ENCODE results near the gene ZNF106. TPM values are rescaled to one million over a fixed set of nuclear protein-coding genes. Genes with fewer than 3 reads are reported as not detected.

The ZNF106 gene
- total RNA-seq, 1 experiment from 2014 or later, result 64.3 TPM

DNA sequence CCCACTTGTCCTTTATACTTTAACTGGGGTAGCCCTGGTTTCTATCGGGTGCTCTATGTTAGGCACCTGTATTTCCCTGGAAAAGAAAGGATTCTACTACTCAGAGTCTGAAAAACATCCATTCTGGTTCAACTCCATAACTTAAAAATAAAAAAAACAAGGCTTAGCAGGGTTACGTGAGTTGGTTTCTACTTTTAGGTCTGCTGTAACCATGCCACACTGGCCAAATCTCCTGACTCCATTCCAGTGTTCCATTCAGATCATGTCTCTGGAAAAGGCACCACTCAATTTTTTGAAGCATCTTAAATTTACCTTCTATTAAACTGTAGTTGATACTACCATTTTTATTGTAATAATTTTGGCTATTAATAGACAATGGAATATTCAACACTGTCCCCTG lies 69.6 kb downstream of the ZNF106 start:
- H3K9me3 ChIP-seq (ENCODE audit: control insufficient read depth, insufficient read depth, low read depth, low read length), result no peaks in the 10 kb centered on the region
- no peak overlapping the region for H3K27ac ChIP-seq (ENCODE audit: low read length)
- no peaks in the 10 kb centered on the region for H3K4me1 ChIP-seq (ENCODE audit: control insufficient read depth, insufficient read depth, low read length)
- H3K27me3 ChIP-seq (ENCODE audit: control insufficient read depth, insufficient read depth, low read length), result no peaks in the 10 kb centered on the region
- TF ChIP-seq, protein P1, sequence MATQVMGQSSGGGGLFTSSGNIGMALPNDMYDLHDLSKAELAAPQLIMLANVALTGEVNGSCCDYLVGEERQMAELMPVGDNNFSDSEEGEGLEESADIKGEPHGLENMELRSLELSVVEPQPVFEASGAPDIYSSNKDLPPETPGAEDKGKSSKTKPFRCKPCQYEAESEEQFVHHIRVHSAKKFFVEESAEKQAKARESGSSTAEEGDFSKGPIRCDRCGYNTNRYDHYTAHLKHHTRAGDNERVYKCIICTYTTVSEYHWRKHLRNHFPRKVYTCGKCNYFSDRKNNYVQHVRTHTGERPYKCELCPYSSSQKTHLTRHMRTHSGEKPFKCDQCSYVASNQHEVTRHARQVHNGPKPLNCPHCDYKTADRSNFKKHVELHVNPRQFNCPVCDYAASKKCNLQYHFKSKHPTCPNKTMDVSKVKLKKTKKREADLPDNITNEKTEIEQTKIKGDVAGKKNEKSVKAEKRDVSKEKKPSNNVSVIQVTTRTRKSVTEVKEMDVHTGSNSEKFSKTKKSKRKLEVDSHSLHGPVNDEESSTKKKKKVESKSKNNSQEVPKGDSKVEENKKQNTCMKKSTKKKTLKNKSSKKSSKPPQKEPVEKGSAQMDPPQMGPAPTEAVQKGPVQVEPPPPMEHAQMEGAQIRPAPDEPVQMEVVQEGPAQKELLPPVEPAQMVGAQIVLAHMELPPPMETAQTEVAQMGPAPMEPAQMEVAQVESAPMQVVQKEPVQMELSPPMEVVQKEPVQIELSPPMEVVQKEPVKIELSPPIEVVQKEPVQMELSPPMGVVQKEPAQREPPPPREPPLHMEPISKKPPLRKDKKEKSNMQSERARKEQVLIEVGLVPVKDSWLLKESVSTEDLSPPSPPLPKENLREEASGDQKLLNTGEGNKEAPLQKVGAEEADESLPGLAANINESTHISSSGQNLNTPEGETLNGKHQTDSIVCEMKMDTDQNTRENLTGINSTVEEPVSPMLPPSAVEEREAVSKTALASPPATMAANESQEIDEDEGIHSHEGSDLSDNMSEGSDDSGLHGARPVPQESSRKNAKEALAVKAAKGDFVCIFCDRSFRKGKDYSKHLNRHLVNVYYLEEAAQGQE (IDR thresholded peaks at IDR 0.05; ENCODE audit: insufficient read depth in 1 of 2, low read depth in 2 of 2, low read length in 1 of 2), result no peak
- no peak for TF ChIP-seq SIN3A (IDR thresholded peaks at IDR 0.05; ENCODE audit: borderline replicate concordance, insufficient read depth, low read depth, low read length)
- no peak for TF ChIP-seq POLR2AphosphoS5 (IDR thresholded peaks at IDR 0.05; ENCODE audit: low read depth, low read length)
- TF ChIP-seq CTCF (IDR thresholded peaks at IDR 0.05), result no peak
- no peak for TF ChIP-seq TCF7L2 (IDR thresholded peaks at IDR 0.05; ENCODE audit: low read depth, low read length)
- H3K36me3 ChIP-seq (ENCODE audit: control insufficient read depth, insufficient read depth, low read length), result peaks cover 14% of the 10 kb centered on the region
- CTCF ChIA-PET, result no interaction called here
- BruUV-seq (replicated peaks), result no TSS peak
- no peak for ATAC-seq
- in situ Hi-C loops (cut with HindIII; ENCODE audit: low pct_unique_long_range_greater_than_20kb, low sequenced_read_pairs) (no loop called here), intact Hi-C loops (cut with micrococcal nuclease; ENCODE audit: unreplicated experiment) (no loop called here)
- DNase-seq (ENCODE audit: low read depth, low spot score), result no peak
- POLR2A ChIA-PET, result no interaction called here
- H3K4me3 ChIP-seq (ENCODE audit: low read depth in 2 of 2, low read length in 2 of 2), result no peak overlapping the region

- intact Hi-C loops (cut with micrococcal nuclease; ENCODE audit: unreplicated experiment), result no loop called here
- Histone ChIP-seq H3K4me3 (ENCODE audit: low read depth in 2 of 2, low read length in 2 of 2) (no peak overlapping the region), H3K27ac (ENCODE audit: low read length) (no peak overlapping the region), H3K27me3 (ENCODE audit: control insufficient read depth, insufficient read depth, low read length) (no peaks in the 10 kb centered on the region), H3K4me1 (ENCODE audit: control insufficient read depth, insufficient read depth, low read length) (no peaks in the 10 kb centered on the region), H3K36me3 (ENCODE audit: control insufficient read depth, insufficient read depth, low read length) (peaks cover 14% of the 10 kb centered on the region), H3K9me3 (ENCODE audit: control insufficient read depth, insufficient read depth, low read depth, low read length) (no peaks in the 10 kb centered on the region)
- in situ Hi-C loops (cut with HindIII; ENCODE audit: low pct_unique_long_range_greater_than_20kb, low sequenced_read_pairs), result no loop called here
- BruUV-seq (replicated peaks), result no TSS peak
- ChIA-PET CTCF (no interaction called here), POLR2A (no interaction called here)
- ATAC-seq, result no peak
- DNase-seq (ENCODE audit: low read depth, low spot score), result no peak
- TF ChIP-seq SIN3A (IDR thresholded peaks at IDR 0.05; ENCODE audit: borderline replicate concordance, insufficient read depth, low read depth, low read length), result no peak
- TF ChIP-seq CTCF (IDR thresholded peaks at IDR 0.05), result no peak
- no peak for TF ChIP-seq POLR2AphosphoS5 (IDR thresholded peaks at IDR 0.05; ENCODE audit: low read depth, low read length)
- TF ChIP-seq, protein P1 (IDR thresholded peaks at IDR 0.05; ENCODE audit: insufficient read depth in 1 of 2, low read depth in 2 of 2, low read length in 1 of 2), result no peak
- no peak for TF ChIP-seq TCF7L2 (IDR thresholded peaks at IDR 0.05; ENCODE audit: low read depth, low read length)
Observed at GRCh38 chr15:42419369-42419768, 71.6 kb downstream of the ZNF106 start.
